Measurements from ENCODE around the gene HSD3B1. TPM values are rescaled to one million over a fixed set of nuclear protein-coding genes. Genes with fewer than 3 reads are reported as not detected.
"Not testable (repeated sequence)": the region's sequence is repeated elsewhere in the genome, so short reads cannot be mapped to it uniquely, and the experiment has no call there.

HSD3B1 gene
- total RNA-seq, 1 donor from 2014 or later = not detected

DNA sequence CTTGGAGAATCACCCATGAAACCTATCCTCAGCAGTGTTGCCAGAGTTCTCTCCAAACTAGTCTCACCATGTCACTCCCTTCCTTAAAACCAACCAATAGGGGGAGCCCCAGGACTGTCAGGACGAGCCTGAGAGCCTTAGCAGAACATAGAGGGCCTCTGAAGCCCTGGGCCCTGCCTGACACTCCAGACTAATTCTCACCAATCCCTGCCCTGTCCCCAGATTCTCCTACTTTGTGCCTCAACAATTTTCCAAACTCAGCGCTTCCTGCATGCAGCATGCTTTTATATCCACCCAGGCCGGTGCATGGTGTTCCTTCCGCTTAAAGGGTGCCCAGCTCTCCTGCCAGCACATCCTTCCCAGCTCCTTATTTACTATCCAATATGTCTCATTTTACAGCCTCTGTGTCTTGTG is 42.7 kb downstream of the HSD3B1 start:
- intact Hi-C loops (cut with DNase I) = no loop called here
- peak; percentile 78 for DNase-seq (ENCODE audit: low spot score)

DNA sequence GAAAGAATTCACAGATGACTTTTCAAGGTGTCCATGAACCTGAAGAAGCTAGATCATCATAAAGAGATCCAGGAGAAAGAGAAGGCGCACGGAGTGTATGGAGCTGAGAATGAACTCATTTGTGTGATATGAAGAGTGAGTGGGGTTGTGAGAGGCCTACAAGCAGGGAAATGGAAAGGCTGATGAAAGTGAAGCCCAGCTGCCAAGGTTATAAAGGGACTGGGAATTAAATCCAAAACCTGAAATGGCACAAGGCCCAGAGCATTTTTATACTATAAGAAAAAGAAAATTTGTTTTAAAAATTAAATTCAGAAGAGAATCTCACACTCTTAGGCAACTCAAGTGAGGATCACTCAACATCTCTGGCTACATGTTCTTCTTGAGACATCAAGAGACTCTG is 43.4 kb downstream of the HSD3B1 start:
- intact Hi-C loops (cut with DNase I) = no loop called here

DNA sequence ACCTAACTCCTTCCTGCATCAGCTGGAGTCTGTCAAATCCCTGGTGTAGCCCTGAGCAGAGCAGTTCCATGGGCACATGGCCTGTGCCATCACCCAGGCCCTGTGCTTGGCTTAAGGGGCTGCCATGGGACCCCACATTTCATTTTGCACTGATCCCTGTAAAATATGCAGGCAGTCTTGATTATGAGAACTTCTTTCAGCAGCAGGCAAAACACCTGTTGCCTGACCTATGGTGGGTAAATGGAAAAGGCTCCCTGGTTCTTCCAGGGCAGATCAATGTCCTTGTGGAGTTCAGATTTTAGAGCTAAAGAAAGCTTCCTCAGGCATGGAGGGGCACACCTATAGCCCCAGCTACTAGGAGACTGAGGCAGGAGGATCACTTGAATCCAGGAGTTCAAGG is 44.2 kb downstream of the HSD3B1 start:
- intact Hi-C loops (cut with DNase I) = no loop called here

More for the DNA sequence above, 43.4 kb downstream of the HSD3B1 start:
- no peak for DNase-seq (ENCODE audit: low spot score)

DNA sequence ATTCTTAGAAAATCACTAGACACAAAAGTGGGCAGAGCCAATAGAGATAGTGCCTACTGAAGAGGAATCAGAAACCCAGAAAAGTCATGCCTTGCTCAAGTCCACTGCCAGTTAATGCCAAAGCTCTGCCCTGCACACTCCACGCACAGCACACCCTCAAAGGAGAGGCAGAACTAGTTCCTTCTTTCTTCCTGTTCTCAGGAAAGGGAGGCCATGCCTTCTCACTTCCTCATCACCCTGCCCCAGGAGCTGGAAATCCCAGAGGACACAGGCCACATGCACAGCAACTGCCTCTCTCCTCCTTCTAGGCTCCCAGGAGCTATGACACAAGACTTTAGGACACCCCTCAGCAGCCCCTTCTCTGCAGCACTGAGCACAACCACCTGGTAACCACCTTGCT is 45.6 kb downstream of the HSD3B1 start:
- DNase-seq (ENCODE audit: low spot score); intact Hi-C loops (cut with DNase I): not testable (repeated sequence)

More for the DNA sequence above, 44.2 kb downstream of the HSD3B1 start:
- DNase-seq (ENCODE audit: low spot score) = no peak

DNA sequence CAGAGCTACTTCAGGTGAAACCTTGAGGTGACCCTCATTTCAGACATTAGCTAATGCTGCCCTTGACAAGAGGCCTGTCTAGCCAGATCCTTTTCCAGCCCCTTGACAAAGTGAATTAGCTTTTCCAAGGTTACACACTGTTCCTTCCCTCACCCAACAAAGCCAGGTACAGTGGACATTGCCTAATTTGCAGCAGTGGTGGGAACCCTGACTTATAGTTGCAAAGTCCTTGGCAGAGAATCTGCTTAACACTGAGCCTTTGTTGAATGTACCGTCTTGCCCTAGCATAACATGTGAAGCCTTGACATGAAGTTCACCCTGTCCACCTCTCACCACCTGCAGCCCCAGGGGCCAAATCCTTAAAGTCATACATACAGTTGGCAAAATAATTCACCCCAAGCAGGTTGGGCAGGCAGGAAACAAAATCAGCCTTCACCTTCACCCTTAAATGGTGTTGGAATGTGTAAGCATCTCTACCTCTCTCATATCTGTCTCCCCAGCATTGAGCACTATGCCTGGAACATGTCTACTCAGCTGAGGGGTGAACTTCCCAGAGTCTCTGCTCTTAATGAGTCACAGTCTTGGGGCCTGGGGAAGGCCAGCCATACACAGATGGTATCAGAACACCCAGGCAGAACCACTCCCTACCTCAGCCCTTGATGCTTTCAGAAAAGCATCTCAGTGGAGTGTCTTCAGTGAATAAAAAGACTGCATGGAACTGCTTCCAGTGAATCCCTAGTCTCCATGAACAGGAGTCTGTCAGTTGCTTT is 46.5 kb downstream of the HSD3B1 start:
- DNase-seq (ENCODE audit: low spot score); intact Hi-C loops (cut with DNase I): not testable (repeated sequence)

DNA sequence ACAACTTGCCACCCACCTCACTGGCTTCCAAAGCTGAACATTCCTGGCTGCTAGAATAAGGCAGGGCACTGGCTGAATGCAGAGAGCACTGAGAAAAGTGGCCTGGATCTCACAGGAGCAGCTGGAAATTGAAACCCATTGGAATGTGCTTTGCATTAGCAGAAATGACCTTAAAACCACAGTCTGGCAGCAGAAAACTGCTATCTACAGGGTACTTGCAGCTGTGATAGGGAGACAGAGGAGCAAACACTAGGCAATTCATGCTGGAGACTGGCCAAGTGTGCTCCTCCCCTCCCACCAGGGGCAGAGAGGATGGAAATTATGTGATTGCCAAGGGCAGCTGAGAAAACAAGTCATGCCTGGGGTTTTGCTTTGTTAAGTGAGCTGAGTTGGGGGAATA is 47.2 kb downstream of the HSD3B1 start:
- intact Hi-C loops (cut with DNase I) = no loop called here
- no peak for DNase-seq (ENCODE audit: low spot score)

DNA sequence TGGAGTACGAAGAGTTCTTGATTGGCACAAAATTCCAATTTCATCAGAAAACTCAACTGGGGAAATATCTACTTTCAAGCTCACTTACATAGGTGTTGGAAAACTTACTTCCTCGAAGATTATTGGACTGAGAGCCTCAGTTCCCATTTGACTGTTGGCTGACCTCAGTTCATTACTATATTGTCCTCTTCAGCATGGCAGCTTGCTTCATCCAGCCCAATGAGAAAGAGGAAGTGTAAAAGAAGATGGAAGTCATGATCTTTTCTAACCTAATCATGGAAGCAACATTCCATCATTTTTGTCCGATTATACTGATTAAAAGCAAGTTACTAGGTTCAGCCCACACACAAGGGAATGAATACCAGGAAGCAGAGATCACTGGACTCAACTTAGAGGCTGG is 49.4 kb downstream of the HSD3B1 start:
- DNase-seq (ENCODE audit: low spot score) = no peak
- intact Hi-C loops (cut with DNase I) = no loop called here

DNA sequence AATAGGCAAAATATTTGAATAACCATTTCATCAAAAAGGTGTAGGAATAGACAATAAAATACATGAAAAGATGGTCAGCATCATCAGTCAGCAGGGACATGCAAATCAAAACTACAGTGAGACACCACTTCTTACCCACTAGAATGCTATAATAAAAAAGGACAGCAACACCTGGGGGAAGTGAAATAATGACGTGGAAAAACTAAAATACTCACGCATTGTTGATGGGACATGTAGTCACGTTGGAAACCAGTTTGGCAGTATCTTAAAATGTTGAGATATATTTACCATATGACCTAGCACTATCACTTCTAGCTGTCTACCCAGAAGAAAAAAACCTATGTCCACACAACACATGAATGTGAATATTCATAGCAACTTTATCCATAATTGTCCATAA is 53.4 kb downstream of the HSD3B1 start:
- intact Hi-C loops (cut with DNase I); DNase-seq (ENCODE audit: low spot score): not testable (repeated sequence)

DNA sequence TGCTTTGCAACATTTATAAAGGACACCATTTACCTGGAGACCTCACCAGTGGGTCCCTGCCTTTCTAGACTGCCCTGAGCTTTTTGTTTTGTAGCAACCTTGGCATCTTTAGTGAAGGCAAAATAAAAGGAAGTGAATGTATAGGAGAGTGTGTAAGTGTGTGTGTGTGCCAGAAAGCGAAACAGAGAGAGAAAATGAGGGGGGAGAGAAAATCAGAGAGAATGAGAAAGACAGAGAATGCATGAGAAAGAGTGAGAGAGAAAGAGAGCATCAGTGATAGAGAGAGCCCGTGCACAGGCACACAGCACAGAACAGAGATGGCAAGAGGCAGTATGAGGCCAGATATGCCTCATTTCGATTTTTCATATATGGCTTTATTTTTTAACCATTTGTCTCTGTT is 57.5 kb downstream of the HSD3B1 start:
- intact Hi-C loops (cut with DNase I) = no loop called here

More for the DNA sequence above, 57.5 kb downstream of the HSD3B1 start:
- DNase-seq (ENCODE audit: low spot score) = no peak

Other genes starting within 250 kb of the HSD3B1 start
- gene HAO2, start 138.4 kb upstream of the HSD3B1 start, total RNA-seq = not detected
- gene HSD3B2, start 92.1 kb upstream of the HSD3B1 start, total RNA-seq = not detected
- 15.1 TPM for gene ZNF697, start 141.1 kb downstream of the HSD3B1 start, total RNA-seq
- gene PHGDH, start 204.7 kb downstream of the HSD3B1 start, total RNA-seq = 7.4 TPM

Measured in cardiac septum (tissue), 1 donor.